Fibroblast of villous mesenchyme (primary cell): ENCODE results near the gene CCBE1. TPM values are rescaled to one million over a fixed set of nuclear protein-coding genes. Genes with fewer than 3 reads are reported as not detected.

ENCODE experiments used
- DNase-seq: peaks from one replicate; pipeline ENCODE4 v3.0.0-alpha.2; 2010; ENCODE audit warnings: low read depth
- H3K4me3 ChIP-seq: 2 replicates; pipeline ENCODE4 v1.5.1; 2011; ENCODE audit warnings: low read depth, mild to moderate bottlenecking, low read length
- total RNA-seq: library from RNA; depleted of rRNA; stranded (reverse); fragments of >200 nt; gene quantifications from 2 replicates; pipeline ENCODE4 v1.2.3, GENCODE V29; 2012
- TF ChIP-seq, protein P1 (sequence below): IDR thresholded peaks from 2 replicates; pipeline ENCODE4 v1.5.1; 2012; ENCODE audit warnings: low read depth, mild to moderate bottlenecking, low read length; ENCODE audit not compliant: insufficient read depth

Gene CCBE1
- total RNA-seq, 1 donor, result 10.4 TPM

DNA sequence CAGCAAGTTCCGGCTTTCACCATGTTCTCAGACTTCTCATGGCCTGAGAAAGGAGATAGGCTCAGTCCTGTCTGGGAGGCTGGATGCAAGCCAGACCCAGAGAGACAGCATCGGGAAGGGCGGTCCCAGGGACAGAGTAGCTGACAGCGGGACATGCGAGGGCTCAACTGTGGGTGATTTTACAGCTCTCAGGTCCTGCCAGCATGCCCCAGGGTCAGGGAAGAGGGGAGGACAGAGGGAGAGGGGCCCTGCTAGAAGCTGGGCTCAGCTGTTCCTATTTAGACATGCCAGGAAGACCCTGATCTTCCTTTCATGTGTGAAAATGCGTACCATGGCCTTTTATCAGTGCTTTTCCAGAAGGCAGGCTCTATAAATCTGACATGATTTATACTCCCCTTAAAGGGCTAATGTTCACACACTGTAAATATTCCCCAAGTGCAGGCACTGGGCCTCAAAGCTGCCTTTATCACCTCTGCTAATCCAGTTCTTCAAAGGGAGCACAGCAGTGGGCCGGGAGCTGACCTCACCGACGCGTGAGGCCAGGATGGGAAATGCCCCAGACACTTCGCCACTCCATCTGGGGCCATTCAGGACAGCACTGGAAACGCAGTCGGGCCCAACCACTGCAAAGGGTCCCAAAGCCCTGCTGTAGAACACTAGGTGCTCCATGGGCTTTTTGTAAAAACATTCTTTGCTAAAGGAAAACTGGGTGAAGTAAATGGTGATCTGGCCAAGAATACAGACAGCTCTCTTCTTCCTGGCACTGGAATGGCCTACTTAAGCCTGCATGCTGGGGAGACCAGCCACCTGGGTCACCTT is 242.1 kb downstream of the CCBE1 start:
- TF ChIP-seq, protein P1, sequence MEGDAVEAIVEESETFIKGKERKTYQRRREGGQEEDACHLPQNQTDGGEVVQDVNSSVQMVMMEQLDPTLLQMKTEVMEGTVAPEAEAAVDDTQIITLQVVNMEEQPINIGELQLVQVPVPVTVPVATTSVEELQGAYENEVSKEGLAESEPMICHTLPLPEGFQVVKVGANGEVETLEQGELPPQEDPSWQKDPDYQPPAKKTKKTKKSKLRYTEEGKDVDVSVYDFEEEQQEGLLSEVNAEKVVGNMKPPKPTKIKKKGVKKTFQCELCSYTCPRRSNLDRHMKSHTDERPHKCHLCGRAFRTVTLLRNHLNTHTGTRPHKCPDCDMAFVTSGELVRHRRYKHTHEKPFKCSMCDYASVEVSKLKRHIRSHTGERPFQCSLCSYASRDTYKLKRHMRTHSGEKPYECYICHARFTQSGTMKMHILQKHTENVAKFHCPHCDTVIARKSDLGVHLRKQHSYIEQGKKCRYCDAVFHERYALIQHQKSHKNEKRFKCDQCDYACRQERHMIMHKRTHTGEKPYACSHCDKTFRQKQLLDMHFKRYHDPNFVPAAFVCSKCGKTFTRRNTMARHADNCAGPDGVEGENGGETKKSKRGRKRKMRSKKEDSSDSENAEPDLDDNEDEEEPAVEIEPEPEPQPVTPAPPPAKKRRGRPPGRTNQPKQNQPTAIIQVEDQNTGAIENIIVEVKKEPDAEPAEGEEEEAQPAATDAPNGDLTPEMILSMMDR, result no peak
- peak; percentile 90 for DNase-seq
- no peak overlapping the region for H3K4me3 ChIP-seq

DNA sequence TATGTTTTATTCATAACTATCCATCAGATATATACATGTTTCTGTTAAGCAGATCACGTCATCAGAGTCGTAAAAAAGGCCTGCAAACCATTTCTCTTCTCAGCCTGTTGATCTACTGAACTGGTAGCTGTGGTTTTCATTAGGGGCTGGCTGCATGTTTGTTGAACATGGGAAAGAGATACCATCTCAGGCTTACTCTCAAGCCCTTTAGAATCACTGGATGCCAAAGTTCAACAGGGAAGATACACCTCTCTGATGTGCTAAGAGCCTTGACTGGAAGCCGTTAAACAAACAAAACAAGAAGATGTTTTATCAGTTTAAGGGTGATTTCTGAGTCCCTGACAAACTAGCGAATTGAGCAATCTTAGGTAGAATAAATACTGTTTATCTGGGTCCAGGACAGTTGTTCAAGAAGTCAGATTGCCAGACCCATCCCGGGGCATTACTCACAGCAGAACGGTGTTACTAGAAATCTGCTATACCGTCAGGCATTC is 243.7 kb downstream of the CCBE1 start:
- DNase-seq, result peak; percentile 93
- no peak overlapping the region for H3K4me3 ChIP-seq
- TF ChIP-seq, protein P1, result no peak

DNA sequence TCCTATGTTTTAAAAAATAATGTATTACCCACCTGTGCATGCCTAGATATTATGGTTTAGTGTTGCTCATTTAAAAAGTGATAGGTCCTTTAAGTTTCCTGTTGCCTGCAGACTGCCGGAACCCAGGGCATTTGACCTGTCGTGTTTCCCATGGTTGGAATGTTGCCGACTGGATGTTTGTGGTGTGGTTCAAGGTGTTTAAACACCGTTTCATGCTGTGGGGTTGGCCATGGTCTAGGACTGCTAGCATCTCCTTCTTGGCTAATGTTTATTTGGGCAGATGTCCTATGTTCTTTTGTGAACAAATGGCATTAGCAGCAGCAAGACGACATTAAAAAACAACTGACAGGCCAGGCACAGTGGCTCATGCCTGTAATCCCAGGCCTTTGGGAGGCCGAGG is 245.3 kb downstream of the CCBE1 start:
- TF ChIP-seq, protein P1, result no peak
- DNase-seq, result no peak
- no peak overlapping the region for H3K4me3 ChIP-seq

DNA sequence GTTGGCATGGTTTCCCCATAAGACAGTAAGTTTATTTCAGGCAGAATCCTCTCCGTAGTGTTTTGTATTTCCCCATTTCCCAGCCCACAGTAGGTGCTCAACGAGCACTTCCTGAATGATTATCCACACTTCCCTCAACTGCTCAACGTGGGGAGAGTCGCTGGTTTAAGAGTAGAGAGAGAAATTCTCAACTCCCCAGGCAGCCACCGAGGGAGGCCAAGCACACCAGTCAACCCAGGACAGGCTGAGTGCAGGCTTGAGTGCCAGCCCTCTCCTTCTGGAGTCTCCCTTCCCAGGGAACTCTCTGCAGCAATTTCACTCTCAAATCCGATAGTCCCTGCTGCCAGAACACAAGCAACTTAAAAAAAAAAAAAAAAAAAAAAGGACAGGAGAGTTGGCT is 246.2 kb downstream of the CCBE1 start:
- H3K4me3 ChIP-seq, result no peak overlapping the region
- DNase-seq, result no peak
- TF ChIP-seq, protein P1, result no peak

DNA sequence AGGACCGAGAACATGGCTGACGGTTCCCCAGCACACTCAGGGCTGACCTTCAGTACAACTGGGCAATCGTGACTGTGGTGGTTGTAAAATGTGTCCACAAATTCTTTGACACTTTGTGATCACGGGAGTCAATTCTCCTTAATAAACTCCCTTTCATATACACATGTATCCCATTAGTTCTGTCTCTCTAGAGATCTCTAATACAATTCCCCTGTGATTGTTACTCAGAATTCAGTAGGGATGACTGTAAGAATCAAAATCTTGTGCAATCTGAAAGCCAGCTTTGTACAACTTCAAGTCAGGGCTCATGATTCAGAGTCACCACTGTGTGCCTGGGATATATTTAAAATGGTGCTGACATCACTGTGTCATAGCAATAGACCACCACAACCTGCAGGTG is 248.7 kb downstream of the CCBE1 start:
- peak; percentile 11 for DNase-seq
- TF ChIP-seq, protein P1, result no peak
- no peak overlapping the region for H3K4me3 ChIP-seq

DNA sequence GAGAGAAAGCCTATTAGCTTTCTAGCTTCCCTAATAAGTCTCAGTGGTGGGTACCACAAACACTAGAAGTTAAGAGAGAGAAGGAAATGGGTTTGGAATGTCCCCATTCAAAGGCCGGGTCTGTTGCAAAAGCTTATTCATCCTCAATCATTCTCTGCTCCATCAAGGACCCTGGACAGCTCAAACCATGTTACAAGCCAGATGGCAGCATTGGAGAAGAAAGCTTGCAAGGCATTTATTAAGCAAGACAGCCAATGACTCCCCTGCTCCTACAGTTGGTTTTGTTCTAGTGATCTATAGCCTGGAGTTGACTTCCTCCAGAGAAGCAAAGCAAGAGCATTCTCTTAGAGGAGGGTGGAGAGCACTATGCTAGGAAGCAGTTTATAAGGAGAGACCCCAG is 251.2 kb downstream of the CCBE1 start:
- TF ChIP-seq, protein P1, result peak; percentile 10
- DNase-seq, result peak; percentile 47
- H3K4me3 ChIP-seq, result no peak overlapping the region
